NT2/D1 (cell line): ENCODE results near the gene BANP.
"Not testable (repeated sequence)": the region's sequence is repeated elsewhere in the genome, so short reads cannot be mapped to it uniquely, and the experiment has no call there.

Experiments
- DNase-seq: peaks from one replicate; pipeline ENCODE4 v3.0.0-alpha.2; 2011; ENCODE audit warnings: low read depth, low spot score
- H3K27me3 ChIP-seq: 2 replicates; pipeline ENCODE4 v1.6.0; 2011; ENCODE audit warnings: mild to moderate bottlenecking; ENCODE audit not compliant: insufficient read length, insufficient read depth
- H3K36me3 ChIP-seq: 2 replicates; pipeline ENCODE4 v1.6.1; 2011; ENCODE audit warnings: mild to moderate bottlenecking, low read length, mixed read lengths; ENCODE audit not compliant: insufficient read depth, insufficient read length
- H3K4me1 ChIP-seq: 2 replicates; pipeline ENCODE4 v1.5.1; 2011; ENCODE audit not compliant: insufficient read depth, insufficient read length
- H3K4me3 ChIP-seq: 2 replicates; pipeline ENCODE4 v1.5.1; 2011; ENCODE audit warnings: low read depth; ENCODE audit not compliant: insufficient read length
- H3K9ac ChIP-seq: 2 replicates; pipeline ENCODE4 v1.6.0; 2011; ENCODE audit warnings: low read depth; ENCODE audit not compliant: insufficient read length
- H3K9me3 ChIP-seq: 2 replicates; pipeline ENCODE4 v1.5.1; 2011; ENCODE audit warnings: mild to moderate bottlenecking, low read length; ENCODE audit not compliant: insufficient read depth
- SUZ12 ChIP-seq: IDR thresholded peaks from 2 replicates; pipeline ENCODE4 v1.6.1; 2011; ENCODE audit not compliant: insufficient read length, insufficient read depth; ENCODE audit errors: extremely low read depth
- YY1 ChIP-seq: IDR thresholded peaks from 2 replicates; pipeline ENCODE4 v1.6.1; 2011; ENCODE audit not compliant: insufficient read length, insufficient read depth
- ZNF274 ChIP-seq: IDR thresholded peaks from 2 replicates; pipeline ENCODE4 v1.6.1; 2011; ENCODE audit warnings: mild to moderate bottlenecking, low read depth, low read length

Gene BANP

GRCh38 chr16:88094900-88095299, 143.7 kb downstream of the BANP start:
- H3K4me3 ChIP-seq, H3K4me1 ChIP-seq, H3K36me3 ChIP-seq, H3K9ac ChIP-seq, DNase-seq, H3K27me3 ChIP-seq: not testable (repeated sequence)
- peaks cover 34% of the 10 kb centered on the region; the same call in 1 of the 2 replicates for H3K9me3 ChIP-seq

GRCh38 chr16:88096659-88097058, 145.4 kb downstream of the BANP start:
- not testable (repeated sequence) for H3K27me3 ChIP-seq, H3K36me3 ChIP-seq, H3K4me3 ChIP-seq, H3K9ac ChIP-seq, DNase-seq, H3K4me1 ChIP-seq
- peaks cover 34% of the 10 kb centered on the region; the same call in 1 of the 2 replicates for H3K9me3 ChIP-seq

- H3K4me3 ChIP-seq, H3K9ac ChIP-seq, DNase-seq, H3K4me1 ChIP-seq, H3K36me3 ChIP-seq, H3K27me3 ChIP-seq: not testable (repeated sequence)
- H3K9me3 ChIP-seq, result peaks cover 34% of the 10 kb centered on the region; the same call in 1 of the 2 replicates
Measured at GRCh38 chr16:88098731-88099562, 147.7 kb downstream of the BANP start.

- Histone ChIP-seq H3K4me1 (no peaks in the 10 kb centered on the region), H3K36me3 (no peaks in the 10 kb centered on the region), H3K27me3 (no peaks in the 10 kb centered on the region), H3K4me3 (no peak overlapping the region), H3K9me3 (peaks cover 34% of the 10 kb centered on the region; the same call in 1 of the 2 replicates), H3K9ac (no peak overlapping the region)
- TF ChIP-seq YY1 (no peak), SUZ12 (no peak), ZNF274 (no peak)
- DNase-seq, result no peak
Measured at GRCh38 chr16:88099563-88099890, 148.3 kb downstream of the BANP start.

GRCh38 chr16:88099956-88100355, 148.7 kb downstream of the BANP start:
- peaks cover 34% of the 10 kb centered on the region; the same call in 1 of the 2 replicates for H3K9me3 ChIP-seq
- not testable (repeated sequence) for DNase-seq, H3K4me3 ChIP-seq, H3K36me3 ChIP-seq, H3K4me1 ChIP-seq, H3K27me3 ChIP-seq, H3K9ac ChIP-seq

GRCh38 chr16:88100801-88101622, 149.8 kb downstream of the BANP start:
- H3K27me3 ChIP-seq, H3K36me3 ChIP-seq, DNase-seq, H3K4me1 ChIP-seq: not testable (repeated sequence)
- Histone ChIP-seq H3K9me3 (peaks cover 31% of the 10 kb centered on the region; the same call in 1 of the 2 replicates), H3K4me3 (peak overlapping the region; percentile 21), H3K9ac (peak overlapping the region; percentile 50)

- not testable (repeated sequence) for DNase-seq, H3K4me1 ChIP-seq, H3K9ac ChIP-seq, H3K4me3 ChIP-seq, H3K27me3 ChIP-seq, H3K36me3 ChIP-seq
- peaks cover 27% of the 10 kb centered on the region; the same call in 1 of the 2 replicates for H3K9me3 ChIP-seq
Measured at GRCh38 chr16:88101623-88102105, 150.4 kb downstream of the BANP start.

GRCh38 chr16:88102597-88102996, 151.4 kb downstream of the BANP start:
- no peaks in the 10 kb centered on the region for H3K4me1 ChIP-seq
- H3K9ac ChIP-seq, result no peak overlapping the region
- no peak overlapping the region for H3K4me3 ChIP-seq
- no peaks in the 10 kb centered on the region for H3K36me3 ChIP-seq
- peaks cover 18% of the 10 kb centered on the region; the same call in 1 of the 2 replicates for H3K9me3 ChIP-seq
- TF ChIP-seq YY1 (no peak), ZNF274 (no peak), SUZ12 (no peak)
- DNase-seq, result no peak
- no peaks in the 10 kb centered on the region for H3K27me3 ChIP-seq
